GM12874 (cell line): ENCODE measurements around the gene SREBF2.

Experiments used
- CTCF ChIP-seq: IDR thresholded peaks from 2 replicates; pipeline ENCODE4 v1.5.1; 2011; ENCODE audit warnings: low read depth, mild to moderate bottlenecking, control low read depth, low read length, moderate library complexity; ENCODE audit not compliant: insufficient read depth

The SREBF2 gene

DNA sequence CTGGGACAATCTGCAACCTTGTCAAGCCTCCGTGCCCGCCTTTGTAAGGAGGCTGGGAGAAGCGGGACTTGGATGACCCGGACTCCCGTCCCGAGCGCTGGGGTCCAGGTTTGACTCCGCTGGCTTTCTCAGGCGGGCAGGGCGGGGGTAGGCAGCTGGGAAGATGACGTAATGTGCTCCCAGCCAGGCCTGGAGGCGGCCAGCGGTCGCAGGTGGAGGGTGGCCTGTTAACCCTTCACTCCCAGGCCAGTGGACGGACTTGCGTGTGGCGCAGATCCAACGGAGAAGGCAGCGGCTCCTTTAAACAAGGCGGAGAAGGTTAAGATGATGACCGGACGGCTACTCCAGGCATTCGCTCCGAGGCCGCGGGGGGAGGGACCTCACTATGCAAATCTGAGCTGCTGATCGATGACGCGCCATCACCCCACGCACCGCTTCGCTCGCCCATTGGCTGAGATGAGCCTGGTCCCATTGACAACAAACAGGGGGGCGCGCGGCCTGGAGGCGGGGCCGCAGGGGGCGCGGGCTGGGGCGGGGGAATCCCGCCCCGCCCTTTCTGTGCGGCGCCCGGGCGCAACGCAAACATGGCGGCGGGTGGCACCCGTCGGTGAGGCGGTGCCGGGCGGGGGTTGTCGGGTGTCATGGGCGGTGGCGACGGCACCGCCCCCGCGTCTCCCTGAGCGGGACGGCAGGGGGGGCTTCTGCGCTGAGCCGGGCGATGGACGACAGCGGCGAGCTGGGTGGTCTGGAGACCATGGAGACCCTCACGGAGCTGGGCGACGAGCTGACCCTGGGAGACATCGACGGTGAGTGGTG is at the start of gene SREBF2:
Gene SREBF2, plus strand, starts transcription at position 553 of the 816 bp plus-strand sequence. Its CDS starts 166 bp downstream, at position 719.
- peak; percentile 26; the same call in 1 of the 2 replicates for TF ChIP-seq CTCF

DNA sequence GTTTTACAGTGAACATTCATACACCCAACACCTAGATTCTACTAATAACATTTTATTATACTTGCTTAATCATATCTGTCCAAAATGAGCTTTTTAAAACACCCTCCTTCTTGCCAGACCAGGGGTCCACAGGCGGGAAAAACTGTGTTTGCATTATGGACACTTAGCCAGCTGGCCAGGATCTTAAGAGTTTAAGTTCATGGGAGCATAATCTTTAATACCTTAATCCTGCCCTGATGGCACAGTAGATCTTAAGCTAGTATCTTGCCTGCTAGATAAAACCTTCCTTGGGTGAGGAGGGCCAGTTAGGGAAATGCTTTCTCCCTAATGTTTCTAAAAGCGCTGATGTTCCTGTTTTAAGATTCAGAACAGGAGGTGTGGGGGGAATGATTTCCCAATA is 45.6 kb upstream of the SREBF2 start:
- no peak for TF ChIP-seq CTCF

GRCh38 chr22:41793871-41794270 is 39.0 kb upstream of the SREBF2 start:
- no peak for TF ChIP-seq CTCF

DNA sequence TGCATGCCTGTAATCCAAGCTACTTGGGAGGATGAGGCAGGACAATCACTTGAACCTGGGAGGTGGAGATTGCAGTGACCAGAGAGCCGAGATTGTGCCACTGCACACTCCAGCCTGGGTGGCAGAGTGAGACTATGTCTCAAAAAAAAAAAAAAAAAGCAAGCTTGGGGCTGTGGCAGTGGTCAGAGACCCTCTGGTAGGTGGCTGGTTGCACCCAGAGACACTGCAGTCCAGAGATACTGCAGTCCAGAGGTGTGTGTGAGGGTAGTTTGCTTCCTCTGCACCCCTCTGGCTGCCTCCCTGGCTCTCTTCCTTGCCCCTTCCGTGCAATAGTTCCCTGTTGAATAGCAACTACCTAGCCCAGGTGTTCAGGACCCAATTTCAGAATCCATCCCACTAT is 34.2 kb upstream of the SREBF2 start:
- TF ChIP-seq CTCF: no peak

DNA sequence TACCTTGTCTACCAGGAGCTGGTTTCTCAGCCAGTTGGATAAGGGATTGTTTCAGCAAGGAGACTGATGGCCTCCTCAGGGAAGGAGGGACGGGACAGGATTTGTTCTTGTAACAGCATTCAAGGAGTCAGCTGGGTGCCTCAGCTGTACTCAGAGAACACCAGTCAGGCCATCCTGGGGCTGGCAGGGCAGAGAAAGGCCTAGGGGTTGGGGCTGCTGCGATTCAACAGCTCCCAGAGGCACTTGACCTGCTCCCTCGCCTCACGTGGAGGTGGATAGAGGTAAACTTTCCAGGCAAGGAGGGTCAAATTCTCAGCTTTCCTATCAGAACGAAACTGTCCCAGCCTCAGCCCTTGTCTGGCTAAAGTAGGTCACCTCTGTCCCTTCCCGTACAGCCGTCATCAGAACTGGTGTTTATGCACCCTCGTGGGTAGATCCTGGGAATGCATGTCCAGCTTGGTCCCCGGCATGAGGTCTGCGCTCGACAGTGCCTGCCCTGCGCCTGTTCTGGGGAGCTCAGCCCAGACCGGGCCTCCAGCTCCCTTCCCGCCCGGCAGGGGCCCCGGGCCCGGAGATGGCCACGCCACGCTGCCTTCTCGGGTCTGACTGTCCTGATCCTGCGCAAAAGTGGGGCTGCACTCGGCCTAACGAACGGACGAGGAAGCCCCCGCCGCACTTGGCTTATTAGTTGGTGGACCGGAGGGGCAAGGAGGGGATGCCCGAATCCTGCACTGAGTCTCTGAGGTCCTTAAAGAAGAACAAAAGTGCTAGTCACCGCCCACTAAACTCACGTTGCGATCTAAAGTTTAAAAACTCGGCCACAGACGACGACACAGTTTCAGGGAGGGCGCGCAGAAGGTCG is 33.2 kb upstream of the SREBF2 start:
- TF ChIP-seq CTCF: no peak

- TF ChIP-seq CTCF: no peak
Measured at GRCh38 chr22:41800348-41801146, 32.4 kb upstream of the SREBF2 start, which contains the start of gene CCDC134. TSS of gene CCDC134 (plus strand) at chr22:41800679. CDS start at chr22:41808891, 8,212 bp downstream.
